GM12865 (cell line): ENCODE measurements around the gene TBC1D32.
"Not testable (repeated sequence)": the region's sequence is repeated elsewhere in the genome, so short reads cannot be mapped to it uniquely, and the experiment has no call there.

Experiments
- DNase-seq: peaks from one replicate; pipeline ENCODE4 v3.0.0; 2010; ENCODE audit warnings: low read depth
- H3K4me3 ChIP-seq: 2 replicates; pipeline ENCODE4 v1.5.1; 2011; ENCODE audit warnings: mild to moderate bottlenecking, low read depth, low read length, control low read depth
- TF ChIP-seq, protein P1 (sequence below): IDR thresholded peaks from 2 replicates; pipeline ENCODE4 v1.5.1; 2011; ENCODE audit warnings: low read length, control low read depth, low read depth, inconsistent platforms; ENCODE audit not compliant: insufficient read depth; ENCODE audit errors: missing control alignments

TBC1D32 gene

DNA sequence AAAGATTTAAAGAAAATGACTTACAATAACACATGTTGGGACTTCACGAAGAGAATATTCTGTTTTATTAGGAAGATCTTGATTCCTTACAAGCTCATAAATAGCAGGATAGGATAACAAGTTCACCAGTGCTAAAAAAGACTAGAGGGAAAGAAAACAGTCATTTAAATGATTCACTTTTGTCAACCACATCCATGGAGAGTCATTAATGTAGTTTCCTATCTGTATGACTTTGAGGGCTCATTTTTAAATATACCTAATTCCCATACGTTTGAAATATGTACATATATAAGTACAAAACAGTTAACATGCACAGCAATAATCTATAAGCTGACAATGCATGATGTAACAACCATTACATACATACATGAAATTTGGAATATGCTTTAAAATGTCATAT is 111.1 kb downstream of the TBC1D32 start:
- no peak overlapping the region for H3K4me3 ChIP-seq
- TF ChIP-seq, protein P1, sequence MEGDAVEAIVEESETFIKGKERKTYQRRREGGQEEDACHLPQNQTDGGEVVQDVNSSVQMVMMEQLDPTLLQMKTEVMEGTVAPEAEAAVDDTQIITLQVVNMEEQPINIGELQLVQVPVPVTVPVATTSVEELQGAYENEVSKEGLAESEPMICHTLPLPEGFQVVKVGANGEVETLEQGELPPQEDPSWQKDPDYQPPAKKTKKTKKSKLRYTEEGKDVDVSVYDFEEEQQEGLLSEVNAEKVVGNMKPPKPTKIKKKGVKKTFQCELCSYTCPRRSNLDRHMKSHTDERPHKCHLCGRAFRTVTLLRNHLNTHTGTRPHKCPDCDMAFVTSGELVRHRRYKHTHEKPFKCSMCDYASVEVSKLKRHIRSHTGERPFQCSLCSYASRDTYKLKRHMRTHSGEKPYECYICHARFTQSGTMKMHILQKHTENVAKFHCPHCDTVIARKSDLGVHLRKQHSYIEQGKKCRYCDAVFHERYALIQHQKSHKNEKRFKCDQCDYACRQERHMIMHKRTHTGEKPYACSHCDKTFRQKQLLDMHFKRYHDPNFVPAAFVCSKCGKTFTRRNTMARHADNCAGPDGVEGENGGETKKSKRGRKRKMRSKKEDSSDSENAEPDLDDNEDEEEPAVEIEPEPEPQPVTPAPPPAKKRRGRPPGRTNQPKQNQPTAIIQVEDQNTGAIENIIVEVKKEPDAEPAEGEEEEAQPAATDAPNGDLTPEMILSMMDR, result no peak
- DNase-seq, result no peak

DNA sequence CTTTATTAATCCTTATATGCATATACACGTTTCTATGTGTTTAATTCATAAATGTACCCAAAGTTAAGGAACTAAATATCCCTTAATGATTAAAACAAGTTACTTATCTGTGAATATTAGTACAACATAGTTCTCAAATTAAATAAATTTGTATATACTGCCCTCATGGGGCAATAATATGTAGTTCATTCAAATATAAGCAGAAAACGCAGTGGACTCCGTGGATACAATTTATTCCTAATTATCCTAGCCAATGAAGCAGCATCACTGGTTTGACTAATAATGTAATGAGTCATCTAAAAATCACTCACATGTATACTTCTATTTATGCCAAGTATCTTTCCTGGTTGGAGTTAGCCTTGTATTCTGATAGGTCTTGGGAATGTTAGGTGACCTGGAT is 111.6 kb downstream of the TBC1D32 start:
- no peak for DNase-seq
- H3K4me3 ChIP-seq, result no peak overlapping the region
- TF ChIP-seq, protein P1, result no peak

DNA sequence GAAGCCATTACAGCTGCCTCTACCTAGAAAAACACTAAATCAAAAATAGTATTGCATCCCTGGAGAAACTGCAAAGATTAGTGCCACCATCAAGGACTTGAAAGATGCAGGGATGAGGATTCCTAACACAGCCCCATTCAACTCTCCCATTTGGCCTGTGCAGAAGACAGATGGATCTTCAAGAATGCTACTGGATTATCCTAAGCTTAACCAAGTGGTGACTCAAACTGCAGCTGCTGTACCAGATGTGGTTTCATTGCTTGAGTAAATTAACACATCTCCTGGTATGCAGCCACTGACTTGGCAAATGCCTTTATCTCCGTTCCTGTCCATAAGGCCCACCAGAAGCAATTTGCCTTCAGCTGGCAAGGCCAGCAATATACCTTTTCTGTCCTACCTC is 117.4 kb downstream of the TBC1D32 start:
- H3K4me3 ChIP-seq, result no peak overlapping the region
- TF ChIP-seq, protein P1, result no peak
- no peak for DNase-seq

DNA sequence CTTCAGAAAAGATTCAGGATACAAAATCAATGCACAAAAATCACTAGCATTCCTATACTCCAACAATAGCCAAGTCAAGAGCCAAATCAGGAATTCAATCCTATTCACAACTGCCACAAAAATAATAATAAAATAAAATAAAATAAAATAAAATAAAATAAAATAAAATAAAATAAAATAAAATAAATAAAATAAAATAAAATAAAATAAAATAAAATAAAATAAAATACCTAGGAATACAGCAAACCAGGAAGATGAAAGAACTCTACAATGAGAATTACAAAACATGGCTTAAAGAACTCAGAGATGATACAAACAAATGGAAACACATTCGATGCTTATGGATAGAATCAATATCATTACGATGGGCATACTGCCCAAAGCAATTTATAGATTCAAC is 120.9 kb downstream of the TBC1D32 start:
- not testable (repeated sequence) for DNase-seq, H3K4me3 ChIP-seq

DNA sequence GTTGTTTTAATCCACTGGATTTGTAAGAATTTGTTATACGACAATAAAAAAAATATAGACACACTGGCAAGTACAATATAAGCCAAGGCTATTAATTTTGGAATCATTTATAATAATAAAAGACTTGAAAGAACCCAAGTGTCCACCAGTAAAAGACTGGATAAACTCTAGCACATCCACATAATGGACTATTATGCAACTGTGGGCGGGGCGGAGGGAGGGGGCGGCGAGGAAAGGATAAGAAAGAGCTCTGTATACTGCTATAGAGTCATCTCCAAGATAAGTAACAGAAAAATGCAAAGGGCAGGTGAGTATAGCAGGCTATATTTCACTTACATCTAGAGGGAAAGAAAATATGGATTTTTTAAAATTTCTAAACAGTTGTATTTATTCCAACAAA is 123.3 kb downstream of the TBC1D32 start:
- H3K4me3 ChIP-seq, result no peak overlapping the region
- TF ChIP-seq, protein P1, result no peak
- DNase-seq, result no peak

DNA sequence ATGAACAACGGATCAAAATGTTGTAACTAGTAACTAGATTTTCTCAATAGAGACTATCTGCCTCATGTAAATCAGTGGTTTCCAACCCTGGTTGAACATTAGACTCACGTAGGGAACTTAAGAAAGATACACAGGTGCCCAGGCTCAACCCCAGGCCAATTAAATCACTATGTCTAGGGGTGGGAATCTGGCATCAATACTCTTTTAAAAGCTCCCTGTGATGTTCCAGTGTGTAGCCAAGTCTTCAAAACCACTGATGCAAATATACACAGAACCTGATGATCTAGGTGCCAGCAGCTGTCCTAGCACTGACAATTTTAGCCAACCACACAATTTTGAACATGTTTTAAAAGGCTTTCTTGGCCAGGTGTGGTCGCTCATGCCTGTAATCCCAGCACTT is 128.7 kb downstream of the TBC1D32 start:
- no peak for DNase-seq
- TF ChIP-seq, protein P1, result no peak

DNA sequence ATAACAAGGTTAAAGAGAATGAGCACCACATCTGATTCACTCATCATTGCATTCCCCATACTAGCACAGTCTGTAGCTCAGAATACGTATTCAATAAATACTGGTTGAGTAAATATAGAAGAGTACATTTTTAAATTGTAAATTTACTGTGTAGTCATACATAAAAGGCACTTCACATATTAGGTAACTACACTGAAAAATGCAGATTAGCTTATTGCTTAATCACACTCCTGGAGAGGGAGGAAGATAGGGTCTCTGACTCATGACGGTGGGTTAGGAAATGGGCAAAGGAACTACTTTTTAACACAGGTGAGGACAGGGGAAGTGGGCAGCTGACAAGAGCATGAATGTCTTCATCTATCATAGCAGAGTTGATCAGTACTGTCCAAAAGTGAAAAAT is 133.2 kb downstream of the TBC1D32 start:
- no peak overlapping the region for H3K4me3 ChIP-seq
- TF ChIP-seq, protein P1, result no peak
- no peak for DNase-seq

More for the DNA sequence above, 128.7 kb downstream of the TBC1D32 start:
- no peak overlapping the region for H3K4me3 ChIP-seq

DNA sequence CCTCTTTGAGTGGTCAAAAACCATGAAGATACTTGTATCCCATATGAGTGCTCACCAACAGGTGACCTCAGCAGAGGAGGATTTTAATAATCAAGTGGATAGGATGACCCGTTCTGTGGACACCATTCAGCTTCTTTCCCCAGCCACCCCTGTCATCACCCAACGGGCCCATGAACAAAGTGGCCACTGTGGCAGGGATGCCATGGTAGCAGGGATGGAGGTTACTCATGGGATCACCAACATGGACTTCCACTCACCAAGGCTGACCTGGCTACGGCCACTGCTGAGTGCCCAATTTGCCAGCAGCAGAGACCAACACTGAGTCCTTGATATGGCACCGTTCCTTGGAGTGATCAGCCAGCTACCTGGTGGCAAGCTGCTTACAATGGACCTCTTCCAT is 138.2 kb downstream of the TBC1D32 start:
- not testable (repeated sequence) for H3K4me3 ChIP-seq, DNase-seq
